Gastroesophageal sphincter (tissue), 3 donors: ENCODE data around the gene WDR73.

Experiments used
- EP300 ChIP-seq: sonication (generic); formaldehyde crosslinking; IDR thresholded peaks from one replicate; pipeline ENCODE4 v1.6.1; 2017; ENCODE audit warnings: antibody characterized with exemption, mild to moderate bottlenecking
- POLR2A ChIP-seq, 2 donors: fragments of 450-650 bp; IDR thresholded peaks; one replicate each; pipeline ENCODE4 v1.6.1; 2017; ENCODE audit warnings: antibody characterized with exemption in 2 of 2, mild to moderate bottlenecking in 2 of 2, moderate library complexity in 1 of 2
- POLR2AphosphoS5 ChIP-seq: sonication (generic); formaldehyde crosslinking; IDR thresholded peaks from one replicate; pipeline ENCODE4 v1.6.1; 2017; ENCODE audit warnings: antibody characterized with exemption
- TF ChIP-seq, protein P1 (sequence below), 4 experiments: fragments of 200-600 bp in 2 of 4; fragments of 450-650 bp in 2 of 4; sonication (generic) in 1 of 4; IDR thresholded peaks; one replicate each; pipeline ENCODE4 v1.5.1; 2017 to 2019; ENCODE audit warnings: antibody characterized with exemption in 4 of 4, mild to moderate bottlenecking in 2 of 4, moderate library complexity in 2 of 4

DNA sequence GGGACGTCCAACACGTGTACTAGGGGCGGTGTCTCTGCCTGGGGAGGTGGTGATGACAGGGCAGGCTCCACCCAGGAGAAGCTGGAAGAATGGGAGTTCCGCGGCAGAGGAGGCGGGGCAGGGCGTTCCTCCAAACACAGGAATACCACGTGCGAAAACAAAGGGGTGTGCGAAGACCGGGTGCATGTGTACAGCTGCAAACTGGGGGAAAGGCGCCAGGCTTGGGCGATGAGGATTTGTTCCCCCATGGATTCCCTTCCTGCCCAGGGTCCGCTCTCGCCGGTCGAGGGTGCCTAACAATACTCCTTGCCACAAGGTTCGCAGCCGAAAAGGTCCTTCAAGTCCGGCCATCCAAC is 53.8 kb downstream of the WDR73 start:
- TF ChIP-seq, protein P1, sequence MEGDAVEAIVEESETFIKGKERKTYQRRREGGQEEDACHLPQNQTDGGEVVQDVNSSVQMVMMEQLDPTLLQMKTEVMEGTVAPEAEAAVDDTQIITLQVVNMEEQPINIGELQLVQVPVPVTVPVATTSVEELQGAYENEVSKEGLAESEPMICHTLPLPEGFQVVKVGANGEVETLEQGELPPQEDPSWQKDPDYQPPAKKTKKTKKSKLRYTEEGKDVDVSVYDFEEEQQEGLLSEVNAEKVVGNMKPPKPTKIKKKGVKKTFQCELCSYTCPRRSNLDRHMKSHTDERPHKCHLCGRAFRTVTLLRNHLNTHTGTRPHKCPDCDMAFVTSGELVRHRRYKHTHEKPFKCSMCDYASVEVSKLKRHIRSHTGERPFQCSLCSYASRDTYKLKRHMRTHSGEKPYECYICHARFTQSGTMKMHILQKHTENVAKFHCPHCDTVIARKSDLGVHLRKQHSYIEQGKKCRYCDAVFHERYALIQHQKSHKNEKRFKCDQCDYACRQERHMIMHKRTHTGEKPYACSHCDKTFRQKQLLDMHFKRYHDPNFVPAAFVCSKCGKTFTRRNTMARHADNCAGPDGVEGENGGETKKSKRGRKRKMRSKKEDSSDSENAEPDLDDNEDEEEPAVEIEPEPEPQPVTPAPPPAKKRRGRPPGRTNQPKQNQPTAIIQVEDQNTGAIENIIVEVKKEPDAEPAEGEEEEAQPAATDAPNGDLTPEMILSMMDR (IDR thresholded peaks at IDR 0.05): no peak
- TF ChIP-seq POLR2AphosphoS5: no peak
- TF ChIP-seq EP300: no peak
- TF ChIP-seq POLR2A (IDR thresholded peaks at IDR 0.05): no peak
